Ovary (tissue), 9 donors: Measurements from ENCODE around the gene KATNB1. TPM values are rescaled to one million over a fixed set of nuclear protein-coding genes. Genes with fewer than 3 reads are reported as not detected.
"Not testable (repeated sequence)": the region's sequence is repeated elsewhere in the genome, so short reads cannot be mapped to it uniquely, and the experiment has no call there.

Experiments
- DNase-seq, 5 donors: peaks; one replicate each; pipeline ENCODE4 v3.0.0-alpha.2; 2019 to 2020
- H3K27ac ChIP-seq, 2 donors: fragments of 200-600 bp; one replicate each; pipeline versions ENCODE4 v1.5.1 to v1.8.0; 2019 to 2022
- H3K27me3 ChIP-seq: fragments of 200-600 bp; one replicate; pipeline ENCODE4 v1.8.0; 2022
- H3K36me3 ChIP-seq: fragments of 200-600 bp; sonication (generic); one replicate; pipeline ENCODE4 v1.5.1; 2019
- H3K4me1 ChIP-seq: one replicate; pipeline ENCODE4 v1.8.1; 2013; ENCODE audit warnings: mild to moderate bottlenecking, moderate library complexity; ENCODE audit not compliant: insufficient read depth
- H3K4me3 ChIP-seq: fragments of 200-600 bp; sonication (generic); one replicate; pipeline ENCODE4 v1.5.1; 2017
- H3K9me3 ChIP-seq, 2 donors: fragments of 200-600 bp in 1 of 2; sonication (generic) in 1 of 2; one replicate each; pipeline versions ENCODE4 v1.5.1 to v1.8.1; 2013 to 2019; ENCODE audit warnings: mild to moderate bottlenecking in 1 of 2, moderate library complexity in 1 of 2
- EP300 ChIP-seq: sonication (generic); formaldehyde crosslinking; IDR thresholded peaks from one replicate; pipeline ENCODE4 v1.6.1; 2017; ENCODE audit warnings: antibody characterized with exemption
- POLR2A ChIP-seq: fragments of 450-650 bp; IDR thresholded peaks from one replicate; pipeline ENCODE4 v1.6.1; 2017; ENCODE audit warnings: antibody characterized with exemption, mild to moderate bottlenecking, moderate library complexity
- WGBS, 3 donors: extraction: QIAGEN DNeasy Blood & Tissue Kit in 1 of 3; methylation state at CpG; one replicate each; pipeline versions ENCODE4 v1.1.5 to v1.1.7; 2013 to 2017; 5-methylcytosine and 5-hydroxymethylcytosine counted together
- intact Hi-C, 4 donors: fragments of 100-400 bp; cut with DNase I; formaldehyde crosslinking; loops; one replicate each; pipeline versions ENCODE4 v1.11.0 to v1.15.1; 2022 to 2023
- polyA plus RNA-seq, 2 donors: library from polyadenylated mRNA; stranded (reverse); fragments of 200-250 nt in 1 of 2; fragments of 350-450 nt in 1 of 2; fragmentation: Illumina TruSeq in 1 of 2; extraction: RNeasy Lipid Tissue Mini Kit (QIAGEN cat#74804) in 1 of 2; gene quantifications; one replicate each; pipeline ENCODE4 v1.2.3, GENCODE V29; 2013 to 2014
- total RNA-seq, 7 donors: library from RNA; depleted of rRNA in 2 of 7; stranded (reverse); fragments of >200 nt in 2 of 7; fragmentation: NEBNext Ultra II Directional in 3 of 7; extraction: Animal tissue kit (Norgen Biotek cat#: 25700) in 3 of 7; gene quantifications; one replicate each; pipeline versions ENCODE4 v1.1.0 to v1.2.4, GENCODE V29; 2016 to 2023
- TF ChIP-seq, protein P1 (sequence below), 3 donors: fragments of 450-650 bp in 2 of 3; fragments of 200-600 bp in 1 of 3; IDR thresholded peaks; one replicate each; pipeline versions ENCODE4 v1.5.1 to v1.8.0; 2016 to 2022; ENCODE audit warnings: antibody characterized with exemption in 3 of 3, mild to moderate bottlenecking in 1 of 3
- donor health status: DM: no; HTN: no; CAD: no; lungs with moderate emphysema.
- donor health status: DM: no; HTN: no; CAD: no.
- donor health status: Bipolar disorder and iron deficiency.
- donor health status: DM: yes; HTN: yes; CAD: no.
- donor health status: DM: no; HTN: no; CAD: no.
- donor health status: DM: yes; HTN: yes; CAD: no.

The KATNB1 gene
- total and polyA plus RNA-seq, 9 donors = 3.4 to 20.2 (median 12.5) TPM

- no peaks in the 10 kb centered on the region for H3K36me3 ChIP-seq
- no peaks in the 10 kb centered on the region for H3K4me1 ChIP-seq
- DNase-seq = no peak
- 95 to 97% (median 96%) methylated on average over 14 of the region's 14 CpGs for WGBS, 3 donors
- H3K9me3 ChIP-seq = no peaks in the 10 kb centered on the region
- H3K27ac ChIP-seq = no peak overlapping the region
- TF ChIP-seq EP300 (no peak), POLR2A (no peak)
- TF ChIP-seq, protein P1, sequence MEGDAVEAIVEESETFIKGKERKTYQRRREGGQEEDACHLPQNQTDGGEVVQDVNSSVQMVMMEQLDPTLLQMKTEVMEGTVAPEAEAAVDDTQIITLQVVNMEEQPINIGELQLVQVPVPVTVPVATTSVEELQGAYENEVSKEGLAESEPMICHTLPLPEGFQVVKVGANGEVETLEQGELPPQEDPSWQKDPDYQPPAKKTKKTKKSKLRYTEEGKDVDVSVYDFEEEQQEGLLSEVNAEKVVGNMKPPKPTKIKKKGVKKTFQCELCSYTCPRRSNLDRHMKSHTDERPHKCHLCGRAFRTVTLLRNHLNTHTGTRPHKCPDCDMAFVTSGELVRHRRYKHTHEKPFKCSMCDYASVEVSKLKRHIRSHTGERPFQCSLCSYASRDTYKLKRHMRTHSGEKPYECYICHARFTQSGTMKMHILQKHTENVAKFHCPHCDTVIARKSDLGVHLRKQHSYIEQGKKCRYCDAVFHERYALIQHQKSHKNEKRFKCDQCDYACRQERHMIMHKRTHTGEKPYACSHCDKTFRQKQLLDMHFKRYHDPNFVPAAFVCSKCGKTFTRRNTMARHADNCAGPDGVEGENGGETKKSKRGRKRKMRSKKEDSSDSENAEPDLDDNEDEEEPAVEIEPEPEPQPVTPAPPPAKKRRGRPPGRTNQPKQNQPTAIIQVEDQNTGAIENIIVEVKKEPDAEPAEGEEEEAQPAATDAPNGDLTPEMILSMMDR (IDR thresholded peaks at IDR 0.05) = no peak
- no peak overlapping the region for H3K4me3 ChIP-seq
- intact Hi-C loops = no loop called here
- no peaks in the 10 kb centered on the region for H3K27me3 ChIP-seq
Measured at GRCh38 chr16:57728336-57729181, 7.0 kb upstream of the KATNB1 start.

GRCh38 chr16:57729182-57729484 lies 6.4 kb upstream of the KATNB1 start:
- Histone ChIP-seq H3K4me3 (no peak overlapping the region), H3K27ac (no peak overlapping the region), H3K27me3 (no peaks in the 10 kb centered on the region), H3K4me1 (no peaks in the 10 kb centered on the region), H3K9me3 (no peaks in the 10 kb centered on the region), H3K36me3 (no peaks in the 10 kb centered on the region)
- intact Hi-C loops = no loop called here
- whole genome bisulfite sequencing, 3 donors = 87 to 97% (median 90%) methylated on average over 1 of the region's 1 CpG
- DNase-seq = no peak
- TF ChIP-seq EP300 = no peak
- TF ChIP-seq, protein P1 (IDR thresholded peaks at IDR 0.05) = no peak
- TF ChIP-seq POLR2A = no peak

- WGBS, 3 donors = 84 to 95% (median 93%) methylated on average over 5 to 6 of the region's 6 CpGs
- H3K27me3 ChIP-seq, H3K36me3 ChIP-seq, DNase-seq, H3K9me3 ChIP-seq, H3K4me1 ChIP-seq, H3K27ac ChIP-seq, H3K4me3 ChIP-seq: not testable (repeated sequence)
- intact Hi-C loops = loop anchor here in 1 of 4 donors (10.0 kb wide), 1 partner anchor 795 kb away; the partner anchor contains the start of gene HERPUD1
Measured at GRCh38 chr16:57729852-57730251, 5.7 kb upstream of the KATNB1 start.

GRCh38 chr16:57730771-57731730 lies 4.5 kb upstream of the KATNB1 start:
- H3K36me3 ChIP-seq = no peaks in the 10 kb centered on the region
- no peak for DNase-seq
- no peaks in the 10 kb centered on the region for H3K4me1 ChIP-seq
- intact Hi-C loops = loop anchor here in 1 of 4 donors (10.0 kb wide), 1 partner anchor 796 kb away; the partner anchor contains the start of gene HERPUD1
- H3K4me3 ChIP-seq = no peak overlapping the region
- TF ChIP-seq POLR2A (no peak), EP300 (no peak)
- TF ChIP-seq, protein P1 (IDR thresholded peaks at IDR 0.05) = no peak
- WGBS, 3 donors = 55 to 58% (median 55%) methylated on average over 13 of the region's 13 CpGs
- H3K9me3 ChIP-seq = no peaks in the 10 kb centered on the region
- H3K27ac ChIP-seq = no peak overlapping the region
- no peaks in the 10 kb centered on the region for H3K27me3 ChIP-seq
